Prostate gland (tissue), 2 donors: ENCODE data around the gene CDK14. TPM values are rescaled to one million over a fixed set of nuclear protein-coding genes. Genes with fewer than 3 reads are reported as not detected.

Source experiments
- DNase-seq: peaks from one replicate; pipeline ENCODE4 v3.0.0-alpha.2; 2019; ENCODE audit warnings: low spot score
- H3K27ac ChIP-seq, 2 donors: fragments of 200-600 bp; sonication (generic); 2 replicates each; pipeline ENCODE4 v1.5.1; 2017 to 2019
- H3K27me3 ChIP-seq: fragments of 200-600 bp; sonication (generic); replicated peaks from 2 replicates; pipeline ENCODE4 v1.5.1; 2019; ENCODE audit not compliant: insufficient read depth
- H3K36me3 ChIP-seq, 2 donors: fragments of 200-600 bp; sonication (generic); 1 replicate in 1 of 2; 2 replicates in 1 of 2; pipeline versions ENCODE4 v1.5.1 to v1.8.1; 2017 to 2019
- H3K4me1 ChIP-seq: fragments of 200-600 bp; sonication (generic); replicated peaks from 2 replicates; pipeline ENCODE4 v1.5.1; 2019
- H3K4me3 ChIP-seq, 2 donors: fragments of 200-600 bp; sonication (generic); 2 replicates each; pipeline ENCODE4 v1.5.1; 2017 to 2019
- H3K9me3 ChIP-seq: fragments of 200-600 bp; sonication (generic); 2 replicates; pipeline ENCODE4 v1.5.1; 2017
- CTCF ChIP-seq, 4 experiments: fragments of 200-600 bp in 2 of 4; fragments of 450-650 bp in 2 of 4; sonication (generic) in 2 of 4; IDR thresholded peaks; 1 replicate in 3 of 4; 2 replicates in 1 of 4; pipeline ENCODE4 v1.5.1; 2016 to 2019; ENCODE audit warnings: antibody characterized with exemption in 4 of 4, mild to moderate bottlenecking in 2 of 4, moderate library complexity in 2 of 4
- POLR2A ChIP-seq: fragments of 450-650 bp; IDR thresholded peaks from one replicate; pipeline ENCODE4 v1.6.1; 2016; ENCODE audit warnings: antibody characterized with exemption, mild to moderate bottlenecking
- POLR2AphosphoS5 ChIP-seq: sonication (generic); formaldehyde crosslinking; IDR thresholded peaks from one replicate; pipeline ENCODE4 v1.6.1; 2017; ENCODE audit warnings: antibody characterized with exemption
- WGBS: methylation state at CpG from one replicate; pipeline ENCODE4 v1.1.5; 2018; 5-methylcytosine and 5-hydroxymethylcytosine counted together
- intact Hi-C: fragments of 100-400 bp; cut with DNase I; formaldehyde crosslinking; loops from one replicate; pipeline ENCODE4 v1.14.2; 2022
- total RNA-seq, 2 donors: library from RNA; depleted of rRNA; stranded (reverse); fragments of >200 nt; gene quantifications; one replicate each; pipeline ENCODE4 v1.1.0, GENCODE V29; 2016

The CDK14 gene
- total RNA-seq, 2 donors from 2014 or later = 13.7 to 20.7 TPM

- intact Hi-C loops = no loop called here
- no peaks in the 10 kb centered on the region for H3K36me3 ChIP-seq
These were observed 393.1 kb downstream of the CDK14 start for GRCh38 chr7:90988996-90989765.

GRCh38 chr7:90994121-90994520, 398.0 kb downstream of the CDK14 start:
- Histone ChIP-seq H3K9me3 (no peaks in the 10 kb centered on the region), H3K4me3 (no peak overlapping the region), H3K27ac (no peak overlapping the region), H3K36me3 (no peaks in the 10 kb centered on the region), H3K4me1 (no peaks in the 10 kb centered on the region), H3K27me3 (no peaks in the 10 kb centered on the region)
- 88% methylated on average over 2 of the region's 2 CpGs for WGBS
- TF ChIP-seq POLR2A (no peak), POLR2AphosphoS5 (no peak), CTCF (IDR thresholded peaks at IDR 0.05) (no peak)
- no peak for DNase-seq
- intact Hi-C loops = no loop called here

More at GRCh38 chr7:90988996-90989765, 393.1 kb downstream of the CDK14 start:
- no peaks in the 10 kb centered on the region for H3K4me1 ChIP-seq
- no peak overlapping the region for H3K27ac ChIP-seq
- H3K27me3 ChIP-seq = no peaks in the 10 kb centered on the region
- 96% methylated on average over 5 of the region's 5 CpGs for WGBS
- TF ChIP-seq CTCF (IDR thresholded peaks at IDR 0.05) = no peak
- TF ChIP-seq POLR2AphosphoS5 = no peak
- TF ChIP-seq POLR2A = no peak
- H3K9me3 ChIP-seq = no peaks in the 10 kb centered on the region
- H3K4me3 ChIP-seq = no peak overlapping the region
- no peak for DNase-seq

GRCh38 chr7:90994601-90995000, 398.5 kb downstream of the CDK14 start:
- 93% methylated on average over 5 of the region's 5 CpGs for WGBS
- DNase-seq = no peak
- no peak for TF ChIP-seq POLR2A
- TF ChIP-seq POLR2AphosphoS5 = no peak
- no peak for TF ChIP-seq CTCF (IDR thresholded peaks at IDR 0.05)
- Histone ChIP-seq H3K27me3 (no peaks in the 10 kb centered on the region), H3K36me3 (no peaks in the 10 kb centered on the region), H3K4me1 (no peaks in the 10 kb centered on the region), H3K27ac (no peak overlapping the region), H3K4me3 (no peak overlapping the region), H3K9me3 (no peaks in the 10 kb centered on the region)
- intact Hi-C loops = no loop called here

GRCh38 chr7:90995996-90996395, 399.9 kb downstream of the CDK14 start:
- no peak overlapping the region for H3K27ac ChIP-seq
- no peak overlapping the region for H3K4me3 ChIP-seq
- no peak for TF ChIP-seq POLR2AphosphoS5
- no peaks in the 10 kb centered on the region for H3K9me3 ChIP-seq
- 91% methylated on average over 2 of the region's 2 CpGs for WGBS
- intact Hi-C loops = no loop called here
- no peaks in the 10 kb centered on the region for H3K4me1 ChIP-seq
- H3K27me3 ChIP-seq = no peaks in the 10 kb centered on the region
- no peak for DNase-seq
- H3K36me3 ChIP-seq = no peaks in the 10 kb centered on the region

GRCh38 chr7:90999989-91000979, 404.2 kb downstream of the CDK14 start:
- H3K4me1 ChIP-seq = no peaks in the 10 kb centered on the region
- no peaks in the 10 kb centered on the region for H3K9me3 ChIP-seq
- WGBS = 81% methylated on average over 5 of the region's 5 CpGs
- no peak for DNase-seq
- TF ChIP-seq POLR2A (no peak), POLR2AphosphoS5 (no peak), CTCF (IDR thresholded peaks at IDR 0.05) (no peak)
- no peaks in the 10 kb centered on the region for H3K36me3 ChIP-seq
- no peaks in the 10 kb centered on the region for H3K27me3 ChIP-seq
- H3K27ac ChIP-seq = no peak overlapping the region
- intact Hi-C loops = no loop called here
- no peak overlapping the region for H3K4me3 ChIP-seq
